HG02678 (cell line): ENCODE data around the gene PPP2R3B.
"Not testable (repeated sequence)": the region's sequence is repeated elsewhere in the genome, so short reads cannot be mapped to it uniquely, and the experiment has no call there.

ENCODE experiments used
- ATAC-seq: cut with Tn5 transposase; IDR thresholded peaks from one replicate; pipeline ENCODE4 v1.9.1; 2021; ENCODE audit warnings: mild to moderate bottlenecking, moderate library complexity; ENCODE audit not compliant: unreplicated experiment

PPP2R3B gene

DNA sequence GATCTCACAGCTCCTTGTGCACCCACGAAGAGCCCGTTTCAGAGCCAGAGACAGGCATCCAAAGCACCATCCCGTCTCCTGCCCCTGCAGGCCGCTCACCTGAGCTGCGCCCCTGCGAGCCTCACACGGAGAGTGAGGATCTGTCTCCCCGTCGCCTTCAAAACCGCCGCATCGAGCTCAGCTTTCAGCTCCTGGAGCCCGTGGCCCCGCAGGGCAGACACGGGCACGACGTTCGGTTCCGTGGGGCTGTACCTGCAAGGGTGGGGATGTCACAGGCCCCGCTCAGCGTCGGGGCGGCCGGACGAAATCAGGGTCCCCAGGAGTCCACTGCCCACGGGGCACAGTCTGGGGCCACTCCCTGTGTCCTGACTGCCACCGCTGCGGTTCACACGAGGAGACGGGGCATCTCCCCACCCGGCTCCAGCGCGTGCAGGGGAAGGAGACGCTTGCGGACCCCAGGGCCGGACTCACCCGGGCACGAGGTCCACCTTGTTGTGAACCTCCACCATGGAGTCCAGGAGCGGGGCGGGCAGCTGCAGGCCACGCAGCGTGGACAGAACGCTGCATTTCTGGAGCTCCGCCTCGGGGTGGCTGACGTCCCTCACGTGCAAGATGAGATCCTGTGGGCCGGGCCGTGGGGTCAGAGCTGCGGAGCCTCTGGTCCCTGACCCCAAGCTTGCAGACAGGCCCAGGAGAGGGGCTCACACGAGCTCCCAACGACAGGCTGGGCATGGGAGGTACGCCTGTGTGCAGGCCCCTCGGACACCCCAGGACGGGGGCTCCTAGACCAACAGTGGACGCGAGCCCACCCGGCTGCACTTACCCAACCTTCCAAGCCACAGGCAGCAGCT, 79.2 kb downstream of the PPP2R3B start:
- no peak for ATAC-seq

DNA sequence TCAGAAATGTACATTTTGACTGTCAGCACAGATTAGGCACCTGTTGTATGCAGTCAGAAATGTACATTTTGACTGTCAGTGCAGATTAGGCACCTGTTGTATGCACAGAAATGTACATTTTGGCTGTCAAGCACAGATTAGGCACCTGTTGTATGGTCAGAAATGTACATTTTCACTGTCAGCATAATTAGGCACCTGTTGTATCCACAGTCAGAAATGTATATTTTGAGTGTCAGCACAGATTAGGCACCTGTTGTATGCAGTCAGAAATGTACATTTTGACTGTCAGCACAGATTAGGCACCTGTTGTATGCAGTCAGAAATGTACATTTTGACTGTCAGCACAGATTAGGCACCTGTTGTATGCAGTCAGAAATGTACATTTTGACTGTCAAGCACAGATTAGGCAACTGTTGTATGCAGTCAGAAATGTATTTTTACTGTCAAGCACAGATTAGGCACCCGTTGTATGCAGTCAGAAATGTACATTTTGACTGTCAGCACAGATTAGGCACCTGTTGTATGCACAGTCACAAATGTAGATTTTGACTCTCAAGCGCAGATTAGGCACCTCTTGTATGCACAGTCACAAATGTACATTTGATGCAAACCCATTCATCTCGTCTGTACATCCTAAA, 80.0 kb downstream of the PPP2R3B start:
- ATAC-seq: not testable (repeated sequence)

DNA sequence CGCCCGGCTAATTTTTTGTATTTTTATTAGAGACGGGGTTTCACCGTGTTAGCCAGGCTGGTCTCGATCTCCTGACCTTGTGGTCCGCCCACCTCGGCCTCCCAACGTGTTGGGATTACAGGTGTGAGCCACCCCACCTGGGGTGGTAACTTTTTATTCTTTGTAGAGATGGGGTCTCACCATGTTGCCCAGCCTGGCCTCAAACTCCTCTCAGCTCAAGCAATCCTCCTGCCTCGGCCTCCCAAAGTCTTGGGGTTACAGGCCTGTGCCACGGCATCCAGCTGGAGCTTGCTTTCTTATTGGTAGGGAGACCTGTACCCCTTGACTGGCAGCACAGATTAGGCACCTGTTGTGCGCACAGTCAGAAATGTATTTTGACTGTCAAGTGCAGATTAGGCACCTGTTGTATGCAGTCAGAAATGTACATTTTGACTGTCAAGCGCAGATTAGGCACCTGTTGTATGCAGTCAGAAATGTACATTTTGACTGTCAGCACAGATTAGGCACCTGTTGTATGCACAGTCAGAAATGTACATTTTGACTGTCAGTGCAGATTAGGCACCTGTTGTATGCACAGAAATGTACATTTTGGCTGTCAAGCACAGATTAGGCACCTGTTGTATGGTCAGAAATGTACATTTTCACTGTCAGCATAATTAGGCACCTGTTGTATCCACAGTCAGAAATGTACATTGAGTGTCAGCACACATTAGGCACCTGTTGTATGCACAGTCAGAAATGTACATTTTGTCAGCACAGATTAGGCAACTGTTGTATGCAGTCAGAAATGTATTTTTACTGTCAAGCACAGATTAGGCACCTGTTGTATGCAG, 80.7 kb downstream of the PPP2R3B start:
- ATAC-seq: not testable (repeated sequence)

DNA sequence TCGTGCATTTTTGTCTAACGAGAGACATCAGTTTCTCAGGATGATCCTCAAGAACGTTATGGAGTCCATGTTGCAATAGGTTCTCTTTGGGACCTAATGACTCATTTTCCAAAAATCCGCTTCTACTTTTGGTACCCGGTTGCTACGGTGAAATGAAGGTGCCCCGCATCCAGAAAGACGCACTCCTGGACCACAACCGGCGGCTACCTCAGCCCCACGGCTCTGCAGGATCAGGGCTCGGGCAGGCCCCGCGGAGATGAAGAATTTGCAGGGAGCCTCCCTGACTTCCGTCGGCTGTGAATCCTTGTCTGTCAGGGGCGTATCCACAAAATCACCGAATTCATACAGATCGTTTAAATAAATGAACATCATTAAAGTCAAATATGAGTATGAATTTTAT, 83.7 kb downstream of the PPP2R3B start:
- ATAC-seq: no peak

DNA sequence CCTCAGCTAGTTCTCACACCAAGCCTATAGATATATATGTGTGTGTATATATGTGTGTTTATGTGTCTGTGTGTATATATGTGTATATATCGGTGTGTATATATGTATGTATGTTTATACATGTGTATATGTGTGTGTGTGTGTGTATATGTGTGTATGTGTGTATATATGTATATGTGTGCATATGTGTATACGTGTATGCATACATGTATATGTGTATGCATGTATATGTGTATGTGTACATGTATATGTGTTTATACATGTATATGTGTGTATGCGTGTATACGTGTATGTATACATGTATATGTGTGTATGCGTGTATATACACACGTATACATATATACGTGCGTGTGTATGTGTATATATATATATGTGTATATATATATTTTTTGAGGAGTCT, 86.4 kb downstream of the PPP2R3B start:
- no peak for ATAC-seq

DNA sequence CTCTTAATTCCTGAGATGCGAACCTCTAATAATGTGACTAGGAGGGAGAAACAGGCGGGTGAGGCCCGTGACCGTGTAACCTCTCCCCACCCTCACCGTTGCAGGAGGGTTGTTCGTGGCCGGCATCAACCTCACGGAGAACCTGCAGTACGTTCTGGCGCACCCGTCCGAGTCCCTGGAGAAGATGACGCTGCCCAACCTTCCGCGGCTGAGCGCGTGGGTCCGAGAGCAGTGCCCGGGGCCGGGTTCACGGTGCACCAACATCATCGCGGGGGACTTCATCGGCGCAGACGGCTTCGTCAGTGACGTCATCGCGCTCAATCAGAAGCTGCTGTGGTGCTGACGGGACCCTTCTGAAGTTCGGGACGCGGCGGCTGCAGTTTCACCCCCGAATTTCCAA, 87.7 kb downstream of the PPP2R3B start:
- no peak for ATAC-seq

DNA sequence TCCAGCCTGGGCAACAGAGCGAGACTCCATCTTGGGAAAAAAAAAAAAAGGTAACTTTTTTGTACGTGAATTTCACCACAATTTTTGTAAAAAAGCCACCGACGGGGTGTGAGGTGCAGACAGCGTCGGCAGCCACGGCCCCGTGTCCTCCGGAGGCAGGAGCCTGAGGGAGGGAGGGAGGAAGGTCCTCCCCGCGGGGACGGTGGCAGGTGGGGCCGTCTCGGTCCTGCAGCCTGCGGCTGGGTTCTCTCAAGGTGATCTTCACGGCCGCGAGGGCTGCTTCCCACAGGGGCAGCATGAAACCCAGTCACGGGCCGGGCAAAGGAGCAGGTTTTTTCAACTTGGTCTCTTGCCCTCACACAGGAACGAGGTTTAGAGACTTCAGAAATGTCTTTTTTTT, 91.6 kb downstream of the PPP2R3B start:
- no peak for ATAC-seq

DNA sequence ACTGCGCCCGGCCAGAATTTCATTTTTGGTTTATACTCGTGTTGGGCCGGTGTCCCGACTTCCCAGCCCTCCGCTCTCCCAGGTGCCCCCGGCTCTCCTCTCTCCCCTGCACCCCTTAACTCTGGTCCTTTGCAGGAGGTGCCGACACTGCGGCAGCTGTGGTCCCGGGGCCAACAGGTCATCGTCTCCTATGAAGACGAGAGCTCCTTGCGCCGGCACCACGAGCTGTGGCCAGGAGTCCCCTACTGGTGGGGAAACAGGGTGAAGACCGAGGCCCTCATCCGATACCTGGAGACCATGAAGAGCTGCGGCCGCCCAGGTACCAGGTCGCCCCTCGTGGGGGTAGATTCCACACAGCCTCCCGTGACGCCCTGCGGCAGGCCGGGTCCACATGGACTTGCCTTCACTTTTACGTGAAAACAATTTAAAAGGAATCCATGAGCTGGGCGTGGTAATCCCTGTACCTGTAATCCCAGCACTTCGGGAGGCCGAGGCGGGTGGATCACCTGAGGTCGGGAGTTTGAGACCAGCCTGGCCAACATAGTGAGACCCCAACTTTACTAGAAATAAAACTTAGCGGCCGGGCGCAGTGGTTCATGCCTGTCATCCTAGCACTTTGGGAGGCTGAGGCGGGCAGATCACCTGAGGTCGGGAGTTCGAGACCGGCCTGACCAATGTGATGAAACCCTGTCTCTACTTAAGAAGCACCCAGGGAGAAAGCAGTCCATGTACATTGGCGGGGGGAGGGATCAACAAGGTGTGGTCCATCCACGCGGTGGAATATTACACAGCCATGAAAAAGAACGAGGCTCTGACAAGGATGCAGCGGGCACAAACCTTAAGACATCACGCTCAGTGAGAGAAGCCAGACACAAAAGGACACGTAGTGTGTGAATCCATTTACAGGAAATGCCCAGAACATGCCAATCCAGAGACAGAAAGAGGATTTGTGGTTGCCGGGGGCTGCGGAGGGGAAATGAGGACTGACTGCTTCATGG, 93.5 kb downstream of the PPP2R3B start:
- no peak for ATAC-seq

DNA sequence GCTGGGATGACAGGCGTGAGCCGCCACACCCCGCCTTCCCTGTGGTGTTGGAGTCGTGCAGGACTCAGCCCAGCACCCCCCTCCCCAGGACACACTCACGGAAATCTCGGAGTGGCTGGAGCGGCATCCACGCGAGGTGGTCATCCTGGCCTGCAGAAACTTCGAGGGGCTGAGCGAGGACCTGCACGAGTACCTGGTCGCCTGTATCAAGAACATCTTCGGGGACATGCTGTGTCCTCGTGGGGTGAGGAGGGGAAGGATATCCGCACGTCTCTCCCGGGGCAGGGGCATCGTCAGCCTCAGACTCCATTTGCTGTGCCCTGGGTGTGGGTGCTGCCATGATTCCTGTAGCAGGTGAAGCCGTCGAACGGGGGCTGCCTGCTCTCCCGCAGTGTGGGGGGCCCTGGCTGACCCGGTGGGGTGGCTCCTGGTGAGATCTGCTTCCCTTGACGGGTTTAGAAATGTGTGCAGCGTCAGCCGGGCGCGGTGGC, 95.3 kb downstream of the PPP2R3B start:
- ATAC-seq: no peak

DNA sequence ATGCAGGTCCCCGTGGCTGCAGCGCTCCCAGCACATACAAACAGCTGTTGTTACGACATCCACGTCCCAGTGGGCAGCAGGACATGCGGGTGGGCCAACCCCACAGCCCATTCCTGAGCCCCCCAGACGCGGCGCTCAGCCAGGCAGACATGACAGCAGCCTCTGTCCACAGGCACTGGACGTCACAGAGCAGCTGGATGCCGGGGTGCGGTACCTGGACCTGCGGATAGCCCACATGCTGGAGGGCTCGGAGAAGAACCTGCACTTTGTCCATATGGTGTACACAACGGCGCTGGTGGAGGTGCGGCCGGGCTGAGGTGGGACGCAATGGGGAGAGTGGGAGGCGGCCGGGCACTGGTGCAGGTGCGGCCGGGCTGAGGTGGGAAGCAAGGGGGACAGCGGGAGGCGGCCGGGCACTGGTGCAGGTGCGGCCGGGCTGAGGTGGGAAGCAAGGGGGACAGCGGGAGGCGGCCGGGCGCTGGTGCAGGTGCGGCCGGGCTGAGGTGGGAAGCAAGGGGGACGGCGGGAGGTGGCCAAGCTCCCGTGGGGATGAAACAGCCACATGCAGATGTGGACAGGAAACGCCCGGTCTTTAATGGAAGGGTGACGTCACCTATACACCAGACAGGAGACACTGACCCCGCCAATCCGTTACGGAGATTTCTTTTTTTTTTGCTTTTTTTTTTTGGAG, 96.1 kb downstream of the PPP2R3B start:
- no peak for ATAC-seq

DNA sequence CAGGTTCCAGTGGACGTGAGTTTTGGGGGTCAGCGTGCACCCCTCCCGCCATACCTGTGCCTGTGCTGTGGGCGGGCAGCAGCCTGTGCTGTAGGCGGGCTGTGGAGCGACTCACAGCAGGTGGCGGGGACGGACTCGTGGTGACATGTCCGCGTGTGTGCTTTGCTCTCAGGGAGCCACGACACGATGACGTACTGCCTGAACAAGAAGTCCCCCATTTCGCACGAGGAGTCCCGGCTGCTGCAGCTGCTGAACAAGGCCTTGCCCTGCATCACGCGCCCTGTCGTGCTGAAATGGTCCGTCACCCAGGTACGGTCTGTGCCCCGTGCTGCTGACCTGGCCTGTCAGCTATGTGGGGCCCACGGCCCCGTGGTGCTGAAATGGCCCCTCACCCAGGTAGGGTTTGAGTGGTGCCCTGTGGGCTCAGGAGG, 98.1 kb downstream of the PPP2R3B start:
- no peak for ATAC-seq

DNA sequence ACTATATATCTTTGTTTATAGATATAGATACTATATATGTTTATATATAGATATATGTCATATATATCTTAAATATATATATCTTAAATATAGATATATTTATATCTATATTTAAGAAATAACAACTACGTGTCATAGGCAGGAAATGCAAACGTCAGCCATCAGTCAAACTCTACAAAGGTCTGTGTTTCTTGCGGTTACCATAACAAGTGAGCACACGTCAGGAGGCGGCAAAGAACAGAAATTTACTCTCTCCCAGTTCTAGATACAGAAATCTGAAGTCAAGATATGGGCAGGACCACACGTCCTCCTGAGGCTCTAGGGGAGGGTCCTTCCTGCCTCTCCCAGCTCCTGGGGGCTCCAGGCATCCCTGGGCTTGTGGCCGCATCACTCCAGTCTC, 99.0 kb downstream of the PPP2R3B start:
- ATAC-seq: no peak

DNA sequence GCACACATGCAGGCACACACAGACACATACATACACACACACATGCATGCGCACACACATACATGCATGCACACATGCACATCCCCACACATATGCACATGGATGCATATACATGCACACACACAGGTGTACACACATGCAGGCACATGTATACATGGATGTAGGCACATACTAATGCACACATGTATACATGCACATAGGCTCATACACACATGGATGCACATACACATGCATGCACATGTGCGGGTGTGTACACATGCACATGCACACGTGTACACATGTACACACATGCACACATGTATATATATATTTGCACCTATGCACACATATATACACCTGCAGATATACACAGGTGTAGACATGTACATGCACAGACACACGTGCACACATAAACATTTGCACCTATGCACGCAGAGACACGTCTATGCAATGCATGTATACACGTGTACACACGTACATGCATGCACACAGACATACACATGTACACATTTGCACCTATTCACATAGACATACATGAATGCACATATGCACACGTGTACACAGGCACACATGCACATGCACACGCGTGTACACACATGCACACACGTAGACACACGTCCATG, 101.5 kb downstream of the PPP2R3B start:
- ATAC-seq: no peak
